GM12801 (cell line): ENCODE results near the gene FASN.

Source experiments
- TF ChIP-seq, protein P1 (sequence below): IDR thresholded peaks from one replicate; pipeline ENCODE4 v1.5.1; 2011; ENCODE audit warnings: control low read depth; ENCODE audit not compliant: insufficient read length; ENCODE audit errors: extremely low read depth

FASN gene

DNA sequence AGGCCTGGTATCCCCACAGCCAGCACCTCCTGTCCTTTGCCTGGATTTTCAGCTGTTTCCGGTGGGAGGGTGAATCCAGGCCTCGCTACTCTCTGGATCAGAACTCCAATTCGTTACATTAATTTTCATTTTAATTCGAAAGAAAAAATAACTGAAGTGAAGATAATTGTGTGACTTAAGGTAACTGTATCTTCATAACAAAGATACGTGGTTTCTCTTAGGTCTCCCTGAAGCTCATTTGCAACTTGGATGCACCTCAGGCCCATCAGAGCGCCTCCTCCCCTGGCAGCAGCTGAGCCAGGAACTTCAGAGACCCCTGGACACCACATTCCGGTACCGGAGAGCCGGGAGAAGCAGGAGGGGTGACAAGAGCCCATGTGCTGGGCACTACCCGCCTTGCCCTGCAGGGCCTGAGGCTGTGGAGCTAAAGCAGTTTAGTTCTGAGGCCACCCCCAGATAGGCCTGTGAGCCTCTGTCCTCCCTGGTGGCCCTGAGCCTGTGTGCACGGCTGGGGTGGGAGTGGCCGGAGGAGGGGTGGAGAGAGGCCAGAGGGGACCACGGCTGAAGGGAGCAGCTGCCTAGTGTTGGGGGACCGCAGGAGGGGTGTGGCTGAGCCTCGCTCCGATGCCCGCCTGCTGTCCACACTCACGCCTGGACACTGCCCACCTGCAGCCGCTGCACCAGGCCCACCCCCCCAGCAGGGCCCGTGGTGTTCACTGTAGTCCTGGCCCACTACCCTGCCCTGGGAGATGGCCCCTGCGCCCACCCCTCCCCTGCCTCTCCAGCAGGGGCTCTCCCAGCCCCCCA is 21.0 kb downstream of the FASN start:
- TF ChIP-seq, protein P1, sequence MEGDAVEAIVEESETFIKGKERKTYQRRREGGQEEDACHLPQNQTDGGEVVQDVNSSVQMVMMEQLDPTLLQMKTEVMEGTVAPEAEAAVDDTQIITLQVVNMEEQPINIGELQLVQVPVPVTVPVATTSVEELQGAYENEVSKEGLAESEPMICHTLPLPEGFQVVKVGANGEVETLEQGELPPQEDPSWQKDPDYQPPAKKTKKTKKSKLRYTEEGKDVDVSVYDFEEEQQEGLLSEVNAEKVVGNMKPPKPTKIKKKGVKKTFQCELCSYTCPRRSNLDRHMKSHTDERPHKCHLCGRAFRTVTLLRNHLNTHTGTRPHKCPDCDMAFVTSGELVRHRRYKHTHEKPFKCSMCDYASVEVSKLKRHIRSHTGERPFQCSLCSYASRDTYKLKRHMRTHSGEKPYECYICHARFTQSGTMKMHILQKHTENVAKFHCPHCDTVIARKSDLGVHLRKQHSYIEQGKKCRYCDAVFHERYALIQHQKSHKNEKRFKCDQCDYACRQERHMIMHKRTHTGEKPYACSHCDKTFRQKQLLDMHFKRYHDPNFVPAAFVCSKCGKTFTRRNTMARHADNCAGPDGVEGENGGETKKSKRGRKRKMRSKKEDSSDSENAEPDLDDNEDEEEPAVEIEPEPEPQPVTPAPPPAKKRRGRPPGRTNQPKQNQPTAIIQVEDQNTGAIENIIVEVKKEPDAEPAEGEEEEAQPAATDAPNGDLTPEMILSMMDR, result no peak

DNA sequence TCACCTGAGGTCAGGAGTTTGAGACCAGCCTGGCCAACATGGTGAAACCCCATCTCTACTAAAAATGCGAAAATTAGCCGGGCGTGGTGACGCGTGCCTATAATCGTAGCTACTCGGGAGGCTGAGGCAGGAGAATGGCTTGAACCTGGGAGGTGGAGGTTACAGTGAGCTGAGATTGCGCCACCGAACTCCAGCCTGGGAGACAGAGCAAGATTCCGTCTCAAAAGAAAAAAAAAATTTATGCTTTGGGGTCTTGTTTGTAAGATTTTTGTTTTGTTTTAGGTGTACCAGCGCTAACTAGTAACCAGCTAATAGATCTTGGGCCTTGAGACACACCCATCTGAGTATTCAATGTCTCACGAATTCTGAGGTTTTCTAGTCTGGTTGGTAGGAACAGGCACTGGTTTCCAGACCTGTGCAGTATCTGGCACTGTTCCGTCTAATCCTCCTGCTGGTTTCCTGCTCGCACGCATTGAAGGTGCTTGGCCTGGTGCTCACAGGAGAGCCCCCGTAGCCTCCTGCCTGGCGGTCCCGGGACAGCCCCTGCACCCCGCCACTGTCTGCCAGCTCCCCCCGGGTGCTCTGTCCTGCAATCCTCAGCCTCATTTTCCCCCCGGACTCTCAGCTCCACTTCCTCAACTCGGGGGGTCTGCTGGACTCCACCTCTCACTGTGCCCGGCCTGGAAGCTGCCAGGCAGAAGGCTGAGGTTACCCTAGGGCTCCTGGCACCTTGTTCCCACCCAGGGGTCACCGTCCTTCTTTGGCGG is 21.8 kb downstream of the FASN start:
- TF ChIP-seq, protein P1, result no peak

GRCh38 chr17:82073446-82073845 is 24.6 kb downstream of the FASN start:
- TF ChIP-seq, protein P1, result no peak

DNA sequence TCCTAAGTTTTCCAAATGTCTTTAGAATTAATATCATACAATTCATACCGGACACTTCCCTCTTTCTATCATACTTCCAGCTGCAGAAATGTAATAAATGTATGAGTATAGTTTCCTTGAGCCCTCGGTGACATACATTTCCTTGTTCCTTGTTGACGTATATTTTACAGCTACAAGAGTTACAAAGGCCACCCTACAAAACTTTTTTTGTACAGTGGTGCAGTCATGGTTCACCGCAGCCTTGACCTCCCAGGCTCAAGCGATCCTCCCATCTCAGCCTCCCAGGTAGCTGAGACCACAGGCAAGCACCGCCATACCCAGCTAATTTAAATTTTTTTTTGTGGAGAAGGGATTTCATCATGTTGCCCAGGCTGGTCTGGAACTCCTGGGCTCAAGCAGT is 25.2 kb downstream of the FASN start:
- TF ChIP-seq, protein P1, result no peak

GRCh38 chr17:82070611-82071010 is 27.4 kb downstream of the FASN start:
- TF ChIP-seq, protein P1, result no peak

- TF ChIP-seq, protein P1, result no peak
Observed at GRCh38 chr17:82065638-82066303, 32.3 kb downstream of the FASN start, which contains the start of gene DUS1L. Gene DUS1L, minus strand, starts transcription at chr17:82065804. Its CDS starts 745 bp downstream, at chr17:82065059.

- TF ChIP-seq, protein P1, result no peak
Observed at GRCh38 chr17:82065193-82065637, 32.8 kb downstream of the FASN start.
